CD4-positive, alpha-beta memory T cell (primary cell): ENCODE measurements around the gene IFNL4. TPM values are rescaled to one million over a fixed set of nuclear protein-coding genes. Genes with fewer than 3 reads are reported as not detected.
"Not testable (repeated sequence)": the region's sequence is repeated elsewhere in the genome, so short reads cannot be mapped to it uniquely, and the experiment has no call there.

ENCODE experiments used
- CTCF ChIA-PET: fragments of 350-600 bp; sonication (Branson Sonifier 250); formaldehyde crosslinking; loops from one replicate; lab custom pipeline; 2021; ENCODE audit warnings: inconsistent platforms; ENCODE audit not compliant: partially characterized antibody; lab: Charles Lee
- POLR2A ChIA-PET: fragments of 350-600 bp; sonication (Branson Sonifier 250); formaldehyde crosslinking; loops from one replicate; lab custom pipeline; 2021; ENCODE audit not compliant: partially characterized antibody; lab: Charles Lee
- DNase-seq, 5 donors: peaks; one replicate each; pipeline versions ENCODE4 v3.0.0 to v3.0.0-alpha.2; 2020 to 2022; ENCODE audit warnings: mixed read lengths in 1 of 5
- H3K27ac ChIP-seq: one replicate; pipeline ENCODE4 v1.7.0; 2013; ENCODE audit warnings: low read depth, low read length
- H3K27me3 ChIP-seq: 2 replicates; pipeline ENCODE4 v1.7.0; 2013; ENCODE audit warnings: mild to moderate bottlenecking, low read length, moderate library complexity; ENCODE audit not compliant: insufficient read depth
- H3K36me3 ChIP-seq: 2 replicates; pipeline ENCODE4 v1.7.0; 2013; ENCODE audit warnings: mild to moderate bottlenecking, low read length, moderate library complexity; ENCODE audit not compliant: insufficient read depth
- H3K4me1 ChIP-seq: 2 replicates; pipeline ENCODE4 v1.7.0; 2013; ENCODE audit warnings: mild to moderate bottlenecking, low read length, moderate library complexity; ENCODE audit not compliant: insufficient read depth
- H3K4me3 ChIP-seq, 2 donors: one replicate each; pipeline ENCODE4 v1.7.0; 2013; ENCODE audit warnings: low read length in 2 of 2, mild to moderate bottlenecking in 1 of 2
- H3K9me3 ChIP-seq, 2 donors: one replicate each; pipeline ENCODE4 v1.7.0; 2013; ENCODE audit warnings: low read length in 2 of 2, control low read depth in 1 of 2; ENCODE audit not compliant: control insufficient read depth in 1 of 2
- H3K27ac Mint-ChIP-seq, 7 donors: one replicate each; pipeline ENCODE4 v1.8.0; 2020 to 2021; ENCODE audit warnings: mixed read lengths in 7 of 7, mild to moderate bottlenecking in 6 of 7, inconsistent platforms in 3 of 7, moderate library complexity in 3 of 7
- H3K27me3 Mint-ChIP-seq, 2 donors: one replicate each; pipeline ENCODE4 v1.8.0; 2020 to 2021; ENCODE audit warnings: mixed read lengths in 2 of 2
- H3K36me3 Mint-ChIP-seq, 2 donors: one replicate each; pipeline ENCODE4 v1.8.0; 2020 to 2021; ENCODE audit warnings: mixed read lengths in 2 of 2, inconsistent platforms in 1 of 2, mild to moderate bottlenecking in 1 of 2
- H3K4me1 Mint-ChIP-seq, 4 donors: one replicate each; pipeline ENCODE4 v1.8.0; 2020 to 2021; ENCODE audit warnings: mixed read lengths in 4 of 4, mild to moderate bottlenecking in 1 of 4
- H3K4me3 Mint-ChIP-seq, 8 donors: one replicate each; pipeline ENCODE4 v1.8.0; 2020 to 2021; ENCODE audit warnings: mixed read lengths in 8 of 8, mild to moderate bottlenecking in 7 of 8, moderate library complexity in 6 of 8, inconsistent platforms in 3 of 8
- H3K9me3 Mint-ChIP-seq, 8 donors: one replicate each; pipeline ENCODE4 v1.8.0; 2020 to 2021; ENCODE audit warnings: mixed read lengths in 8 of 8, mild to moderate bottlenecking in 5 of 8, inconsistent platforms in 3 of 8, moderate library complexity in 1 of 8
- intact Hi-C: fragments of 100-400 bp; cut with micrococcal nuclease; formaldehyde crosslinking; loops from one replicate; pipeline ENCODE4 v1.15.1; 2023
- polyA plus RNA-seq, 2 donors: library from polyadenylated mRNA; unstranded; fragments of 300-500 nt; fragmentation: Illumina TruSeq; gene quantifications; one replicate each; pipeline ENCODE4 v1.2.3, GENCODE V29; 2021
- total RNA-seq, 2 experiments: library from RNA; stranded (reverse); gene quantifications; one replicate each; pipeline ENCODE4 v1.2.3, GENCODE V29; 2021

Gene IFNL4
- total and polyA plus RNA-seq, 4 experiments from 2014 or later = not detected

DNA sequence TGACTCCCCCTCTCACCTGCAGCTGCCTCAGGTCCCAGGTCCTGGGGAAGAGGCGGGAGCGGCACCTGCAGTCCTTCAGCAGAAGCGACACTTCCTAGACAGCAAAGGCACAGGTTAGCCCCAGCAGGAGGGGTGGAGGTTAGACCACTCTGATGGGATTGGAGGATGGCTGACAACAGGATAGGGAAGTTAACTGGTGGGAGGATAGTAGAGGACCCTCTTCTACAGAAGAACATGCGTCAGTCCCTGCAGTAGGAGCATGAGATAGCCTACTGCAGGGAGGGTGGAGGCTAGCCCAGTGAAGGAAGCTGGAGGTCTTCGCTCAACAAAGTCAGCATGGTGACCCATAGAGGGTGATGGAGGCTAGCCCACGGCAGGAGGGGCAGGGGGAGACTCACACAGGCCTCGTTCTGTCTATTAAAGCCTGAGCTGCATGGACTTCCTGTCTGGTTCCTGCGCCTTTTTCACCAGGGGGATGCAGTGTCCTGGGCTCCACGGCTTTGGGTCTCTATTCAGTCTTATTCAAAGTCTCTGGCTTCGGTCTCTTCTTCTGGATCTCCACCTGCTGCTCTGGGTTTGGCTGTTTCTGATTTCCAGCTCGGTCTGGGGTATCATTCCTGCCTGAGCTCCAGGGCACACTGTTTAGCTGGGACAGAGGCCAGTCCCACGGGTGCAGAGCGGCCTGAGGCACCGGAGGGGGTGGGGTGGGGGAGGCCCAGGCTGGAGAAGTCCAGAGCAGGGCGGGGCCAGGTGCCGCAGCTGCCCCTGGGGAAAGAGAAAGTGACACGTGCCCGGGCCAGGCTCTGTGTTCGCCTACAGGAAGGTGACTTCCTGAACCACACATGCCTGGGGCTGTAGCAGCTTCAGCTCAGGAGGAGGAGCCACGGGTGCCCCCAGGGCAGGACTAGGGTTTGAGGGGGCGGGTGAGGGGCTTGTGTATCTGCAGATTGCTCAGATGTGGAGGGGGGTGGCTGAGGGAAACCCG lies 11.2 kb downstream of the IFNL4 start:
- peak overlapping the region; percentile 67 to 77 (median 74) for H3K4me3 Mint-ChIP-seq
- ChIA-PET POLR2A (interaction anchor here (0.8 to 1.4 kb wide), 6 partner anchors 60 to 105 kb away, joined by 3 to 4 read pairs (median 3); partner anchors contain the start of gene SAMD4B), CTCF (interaction anchor here (1.0 to 2.1 kb wide), 2 partner anchors 90 to 91 kb away, joined by 3 to 6 read pairs; no protein-coding TSS in a partner anchor)
- peaks cover 0 to 1% (median 0%) of the 10 kb centered on the region in 8 donors for H3K9me3 Mint-ChIP-seq
- Histone ChIP-seq H3K4me3 (no peak overlapping the region), H3K36me3 (no peaks in the 10 kb centered on the region), H3K27me3 (no peaks in the 10 kb centered on the region), H3K9me3 (no peaks in the 10 kb centered on the region), H3K27ac (no peak overlapping the region), H3K4me1 (peaks cover 25% of the 10 kb centered on the region)
- H3K36me3 Mint-ChIP-seq = no peaks in the 10 kb centered on the region
- intact Hi-C loops = no loop called here
- DNase-seq = peak in 4 of 5 donors; percentile 11 to 58 (median 20)
- H3K4me1 Mint-ChIP-seq = peaks cover 8 to 32% (median 18%) of the 10 kb centered on the region in 4 donors
- H3K27ac Mint-ChIP-seq = peak overlapping the region; percentile 38 to 91 (median 80)
- no peaks in the 10 kb centered on the region for H3K27me3 Mint-ChIP-seq

DNA sequence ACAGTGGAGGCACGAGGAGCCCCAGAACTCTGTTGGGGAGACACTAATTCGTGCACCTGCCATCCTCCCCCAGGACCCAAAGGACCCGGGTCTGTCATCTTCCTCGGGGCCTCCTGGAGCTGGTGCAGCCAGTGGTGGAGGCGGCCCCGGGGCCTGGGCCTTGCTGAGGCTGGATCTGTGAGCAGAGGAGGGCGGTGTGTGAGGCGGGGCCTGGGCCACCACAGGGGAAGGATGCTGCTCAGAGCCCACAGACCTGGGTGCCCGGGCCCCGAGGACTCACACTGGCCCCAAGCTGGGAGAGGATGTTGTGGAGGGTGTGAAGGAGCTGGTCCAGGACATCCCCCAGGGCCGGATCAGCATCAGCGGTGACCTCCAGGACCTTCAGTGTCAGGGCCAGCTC lies 12.1 kb downstream of the IFNL4 start:
- POLR2A ChIA-PET = no interaction called here
- Mint-ChIP-seq H3K9me3 (peaks cover 0 to 1% (median 0%) of the 10 kb centered on the region in 8 donors), H3K27me3 (no peaks in the 10 kb centered on the region), H3K27ac (peak overlapping the region in 4 of 7 donors; percentile 36 to 53 (median 41)), H3K4me3 (peak overlapping the region in 2 of 8 donors; percentile 25 to 31), H3K4me1 (peaks cover 8 to 32% (median 18%) of the 10 kb centered on the region in 4 donors), H3K36me3 (no peaks in the 10 kb centered on the region)
- Histone ChIP-seq H3K9me3 (no peaks in the 10 kb centered on the region), H3K27me3 (no peaks in the 10 kb centered on the region), H3K4me1 (peaks cover 25% of the 10 kb centered on the region), H3K4me3 (no peak overlapping the region), H3K36me3 (no peaks in the 10 kb centered on the region), H3K27ac (no peak overlapping the region)
- CTCF ChIA-PET = no interaction called here
- intact Hi-C loops = no loop called here
- peak in 2 of 5 donors; percentile 7 to 9 for DNase-seq

DNA sequence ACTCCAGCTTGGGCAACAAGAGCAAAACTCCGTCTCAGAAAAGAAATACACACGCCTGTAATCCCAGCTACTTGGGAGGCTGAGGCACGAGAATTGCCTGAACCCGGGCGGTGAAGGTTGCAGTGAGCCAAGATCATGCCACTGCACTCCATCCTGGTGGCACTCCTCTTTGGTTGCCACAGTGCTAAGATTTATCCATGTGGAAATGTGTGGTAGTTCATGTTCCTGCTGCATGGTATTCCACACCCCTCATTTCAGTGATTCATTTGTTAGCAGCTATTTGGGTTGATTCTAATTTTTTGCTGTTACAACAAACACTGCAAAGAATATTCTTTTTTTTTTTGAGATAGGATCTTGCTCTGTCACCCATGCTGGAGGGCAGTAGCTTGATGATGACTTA lies 15.9 kb downstream of the IFNL4 start:
- Mint-ChIP-seq H3K4me1 (peaks cover 4 to 18% (median 11%) of the 10 kb centered on the region in 4 donors), H3K27me3 (no peaks in the 10 kb centered on the region), H3K27ac (no peak overlapping the region), H3K4me3 (no peak overlapping the region), H3K36me3 (no peaks in the 10 kb centered on the region), H3K9me3 (no peaks in the 10 kb centered on the region)
- intact Hi-C loops = no loop called here
- ChIA-PET CTCF (no interaction called here), POLR2A (no interaction called here)
- Histone ChIP-seq H3K4me1 (peaks cover 14% of the 10 kb centered on the region), H3K27me3 (no peaks in the 10 kb centered on the region), H3K9me3 (no peaks in the 10 kb centered on the region), H3K4me3 (no peak overlapping the region), H3K36me3 (no peaks in the 10 kb centered on the region), H3K27ac (no peak overlapping the region)
- DNase-seq = no peak

DNA sequence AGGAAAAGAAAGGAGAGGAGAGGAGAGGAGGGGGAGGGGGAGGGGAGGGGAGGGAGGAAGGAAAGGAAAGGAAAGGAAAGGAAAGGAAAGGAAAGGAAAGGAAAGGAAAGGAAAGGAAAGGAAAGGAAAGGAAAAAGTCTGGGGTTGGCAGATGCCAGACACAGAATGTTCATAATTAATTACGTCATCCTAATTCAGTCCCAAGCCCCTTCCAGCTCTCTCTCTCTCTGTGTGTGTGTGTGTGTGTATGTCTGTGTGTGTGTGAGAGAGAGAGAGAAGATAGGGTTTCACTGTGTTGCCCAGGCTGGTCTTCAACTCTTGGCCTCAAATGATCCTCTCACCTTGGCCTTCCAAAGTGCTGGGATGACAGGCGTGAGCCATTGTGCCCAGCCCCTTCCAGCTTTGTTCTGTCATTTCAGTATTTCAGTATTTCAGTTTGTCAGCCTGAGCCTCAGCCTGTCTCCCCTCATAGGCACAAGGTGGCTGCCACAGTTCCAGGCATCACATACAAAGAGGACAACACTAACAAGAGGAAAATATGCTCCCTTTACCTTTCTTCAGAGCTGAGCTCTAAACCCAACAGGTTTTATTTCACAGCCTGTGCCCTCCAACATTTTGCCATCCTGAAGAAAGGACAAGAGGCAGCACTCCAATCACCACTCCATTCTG lies 18.4 kb downstream of the IFNL4 start:
- Mint-ChIP-seq H3K27me3 (peaks cover 1 to 2% of the 10 kb centered on the region in 2 donors), H3K4me3 (no peak overlapping the region)
- POLR2A ChIA-PET = no interaction called here

DNA sequence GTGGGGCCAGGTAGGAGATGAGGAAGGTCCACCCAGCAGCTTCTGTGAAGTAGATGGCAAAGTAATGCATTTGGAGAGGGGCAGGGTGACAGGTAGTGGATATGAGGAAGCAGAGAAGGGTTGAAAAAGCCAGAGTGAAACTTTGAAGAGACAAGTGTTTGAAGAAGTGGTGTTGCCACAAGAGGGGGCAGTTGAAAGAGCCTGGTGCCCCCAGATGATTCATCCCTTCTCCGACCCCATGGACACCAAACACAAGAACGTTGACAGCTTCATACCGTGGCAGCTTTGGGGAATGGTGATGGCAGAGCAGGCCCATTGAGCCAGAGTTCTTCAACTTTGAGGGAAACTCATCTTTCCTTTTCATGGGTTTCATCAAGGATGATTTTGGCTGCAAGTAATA lies 23.7 kb downstream of the IFNL4 start:
- H3K4me1 ChIP-seq = no peaks in the 10 kb centered on the region
- H3K36me3 ChIP-seq = no peaks in the 10 kb centered on the region
- H3K9me3 ChIP-seq = no peaks in the 10 kb centered on the region
- no peaks in the 10 kb centered on the region for H3K36me3 Mint-ChIP-seq
- POLR2A ChIA-PET = no interaction called here
- no peak overlapping the region for H3K27ac ChIP-seq
- intact Hi-C loops = no loop called here
- no peak overlapping the region for H3K4me3 Mint-ChIP-seq
- DNase-seq = no peak
- H3K4me1 Mint-ChIP-seq = no peaks in the 10 kb centered on the region
- CTCF ChIA-PET = no interaction called here
- H3K27me3 Mint-ChIP-seq = peaks cover 16 to 26% of the 10 kb centered on the region in 2 donors
- H3K4me3 ChIP-seq = no peak overlapping the region
- H3K9me3 Mint-ChIP-seq = no peaks in the 10 kb centered on the region
- H3K27me3 ChIP-seq = no peaks in the 10 kb centered on the region
- peak overlapping the region in 1 of 7 donors; percentile 30 for H3K27ac Mint-ChIP-seq

More for the DNA sequence above, 18.4 kb downstream of the IFNL4 start:
- no peak for DNase-seq
- Mint-ChIP-seq H3K9me3 (no peaks in the 10 kb centered on the region), H3K27ac (no peak overlapping the region), H3K36me3 (no peaks in the 10 kb centered on the region), H3K4me1 (no peaks in the 10 kb centered on the region)
- CTCF ChIA-PET = no interaction called here
- intact Hi-C loops = no loop called here
- no peaks in the 10 kb centered on the region for H3K27me3 ChIP-seq
- H3K4me1 ChIP-seq = no peaks in the 10 kb centered on the region
- no peaks in the 10 kb centered on the region for H3K9me3 ChIP-seq
- no peak overlapping the region for H3K4me3 ChIP-seq
- H3K36me3 ChIP-seq = no peaks in the 10 kb centered on the region
- H3K27ac ChIP-seq = no peak overlapping the region

DNA sequence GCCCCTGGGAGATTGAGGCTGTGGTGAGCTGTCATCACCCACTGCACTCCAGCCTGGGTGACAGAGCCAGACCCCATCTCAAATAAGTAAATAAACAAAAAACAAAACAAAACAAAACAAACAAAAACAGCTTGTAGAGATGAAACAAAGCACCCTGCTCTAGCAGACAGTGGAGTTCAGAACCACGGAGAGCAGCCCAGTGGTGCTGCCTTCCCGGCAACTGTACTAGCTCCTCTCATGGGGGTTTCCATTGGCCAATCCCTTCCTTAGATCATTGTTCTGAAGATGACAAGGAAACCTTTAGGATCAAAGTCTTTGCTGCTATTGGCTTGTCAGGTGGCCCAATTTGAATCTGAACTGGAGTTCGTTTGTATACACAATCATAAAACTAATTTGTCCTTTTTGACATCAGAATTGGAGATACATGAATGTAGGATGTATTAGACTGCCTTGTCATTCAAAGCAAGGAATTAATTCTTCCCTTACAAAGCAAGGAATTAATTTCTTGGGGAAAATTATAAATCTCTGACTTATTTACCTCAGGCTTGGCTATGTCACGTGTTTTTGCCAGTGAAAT lies 24.9 kb downstream of the IFNL4 start:
- H3K4me3 ChIP-seq = no peak overlapping the region
- no peaks in the 10 kb centered on the region for H3K9me3 ChIP-seq
- H3K4me1 ChIP-seq = no peaks in the 10 kb centered on the region
- intact Hi-C loops = no loop called here
- peak in 1 of 5 donors; percentile 19 for DNase-seq
- POLR2A ChIA-PET = no interaction called here
- Mint-ChIP-seq H3K4me1 (no peaks in the 10 kb centered on the region), H3K27ac (no peak overlapping the region), H3K9me3 (no peaks in the 10 kb centered on the region), H3K36me3 (no peaks in the 10 kb centered on the region), H3K4me3 (no peak overlapping the region), H3K27me3 (peaks cover 18 to 30% of the 10 kb centered on the region in 2 donors)
- no peak overlapping the region for H3K27ac ChIP-seq
- CTCF ChIA-PET = no interaction called here
- no peaks in the 10 kb centered on the region for H3K36me3 ChIP-seq
- no peaks in the 10 kb centered on the region for H3K27me3 ChIP-seq

DNA sequence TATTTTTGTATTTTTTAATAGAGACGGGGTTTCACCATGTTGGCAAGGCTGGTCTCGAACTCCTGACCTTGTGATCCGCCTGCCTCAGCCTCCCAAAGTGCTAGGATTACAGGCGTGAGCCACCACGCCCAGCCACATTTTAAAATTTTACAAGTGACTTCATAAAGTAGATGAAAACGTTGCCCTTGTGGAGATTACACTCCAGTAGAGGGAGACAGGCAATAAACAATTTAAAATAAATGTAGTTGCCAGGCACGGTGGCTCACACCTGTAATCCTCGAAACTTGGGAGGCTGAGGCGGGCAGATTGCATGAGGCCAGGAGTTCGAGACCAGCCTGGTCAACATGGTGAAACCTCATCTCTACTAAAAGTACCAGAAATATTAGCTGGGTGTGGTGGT lies 29.5 kb downstream of the IFNL4 start:
- intact Hi-C loops, DNase-seq, H3K4me1 Mint-ChIP-seq: not testable (repeated sequence)

More for the DNA sequence above, 29.5 kb downstream of the IFNL4 start:
- H3K36me3 ChIP-seq, H3K36me3 Mint-ChIP-seq, CTCF ChIA-PET, H3K4me1 ChIP-seq, H3K27ac ChIP-seq, H3K9me3 ChIP-seq, H3K9me3 Mint-ChIP-seq, H3K27ac Mint-ChIP-seq, POLR2A ChIA-PET, H3K4me3 ChIP-seq, H3K27me3 ChIP-seq, H3K4me3 Mint-ChIP-seq: not testable (repeated sequence)
- peaks cover 18 to 27% of the 10 kb centered on the region in 2 donors for H3K27me3 Mint-ChIP-seq
